Measurements from ENCODE around the gene ERO1B.

DNA sequence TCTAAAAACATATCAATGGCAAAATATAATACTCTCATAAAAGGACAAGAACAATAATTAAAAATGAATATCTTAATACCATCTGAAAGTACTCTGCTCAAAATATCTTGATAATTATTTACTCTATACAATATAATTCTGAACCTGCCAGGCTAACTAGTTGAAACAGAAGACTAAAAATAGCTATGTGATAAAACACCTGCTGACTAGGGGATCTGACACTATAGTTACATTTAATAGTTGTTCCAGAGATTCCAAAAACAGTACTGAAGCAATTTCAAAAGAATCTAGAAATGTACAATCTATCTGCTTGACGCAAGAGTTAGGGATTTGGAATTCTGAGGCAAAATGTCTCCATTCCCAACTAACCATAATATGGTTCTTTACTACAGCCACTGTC lies 30.2 kb downstream of the ERO1B start:
- TF ChIP-seq USF2 (IDR thresholded peaks at IDR 0.05; ENCODE audit: borderline replicate concordance, low read depth, low read length) (no peak), JUND (IDR thresholded peaks at IDR 0.05) (no peak), YY1 (IDR thresholded peaks at IDR 0.05; ENCODE audit: low read depth) (no peak), POLR2AphosphoS5 (IDR thresholded peaks at IDR 0.05; ENCODE audit: low read depth, low read length) (no peak), TAF1 (IDR thresholded peaks at IDR 0.05; ENCODE audit: borderline replicate concordance, low read depth, low read length) (no peak), MXI1 (IDR thresholded peaks at IDR 0.05; ENCODE audit: low read depth, low read length) (no peak), FOXJ3 (CRISPR knock-in tag; IDR thresholded peaks at IDR 0.05) (no peak), SMC3 (IDR thresholded peaks at IDR 0.05; ENCODE audit: low read depth, low read length) (no peak)
- TF ChIP-seq, protein P1, sequence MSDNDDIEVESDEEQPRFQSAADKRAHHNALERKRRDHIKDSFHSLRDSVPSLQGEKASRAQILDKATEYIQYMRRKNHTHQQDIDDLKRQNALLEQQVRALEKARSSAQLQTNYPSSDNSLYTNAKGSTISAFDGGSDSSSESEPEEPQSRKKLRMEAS (IDR thresholded peaks at IDR 0.05; ENCODE audit: low read depth) = no peak
- TF ChIP-seq, protein P2, sequence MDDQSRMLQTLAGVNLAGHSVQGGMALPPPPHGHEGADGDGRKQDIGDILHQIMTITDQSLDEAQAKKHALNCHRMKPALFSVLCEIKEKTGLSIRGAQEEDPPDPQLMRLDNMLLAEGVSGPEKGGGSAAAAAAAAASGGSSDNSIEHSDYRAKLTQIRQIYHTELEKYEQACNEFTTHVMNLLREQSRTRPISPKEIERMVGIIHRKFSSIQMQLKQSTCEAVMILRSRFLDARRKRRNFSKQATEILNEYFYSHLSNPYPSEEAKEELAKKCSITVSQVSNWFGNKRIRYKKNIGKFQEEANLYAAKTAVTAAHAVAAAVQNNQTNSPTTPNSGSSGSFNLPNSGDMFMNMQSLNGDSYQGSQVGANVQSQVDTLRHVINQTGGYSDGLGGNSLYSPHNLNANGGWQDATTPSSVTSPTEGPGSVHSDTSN (IDR thresholded peaks at IDR 0.05) = no peak
- TF ChIP-seq, protein P3, sequence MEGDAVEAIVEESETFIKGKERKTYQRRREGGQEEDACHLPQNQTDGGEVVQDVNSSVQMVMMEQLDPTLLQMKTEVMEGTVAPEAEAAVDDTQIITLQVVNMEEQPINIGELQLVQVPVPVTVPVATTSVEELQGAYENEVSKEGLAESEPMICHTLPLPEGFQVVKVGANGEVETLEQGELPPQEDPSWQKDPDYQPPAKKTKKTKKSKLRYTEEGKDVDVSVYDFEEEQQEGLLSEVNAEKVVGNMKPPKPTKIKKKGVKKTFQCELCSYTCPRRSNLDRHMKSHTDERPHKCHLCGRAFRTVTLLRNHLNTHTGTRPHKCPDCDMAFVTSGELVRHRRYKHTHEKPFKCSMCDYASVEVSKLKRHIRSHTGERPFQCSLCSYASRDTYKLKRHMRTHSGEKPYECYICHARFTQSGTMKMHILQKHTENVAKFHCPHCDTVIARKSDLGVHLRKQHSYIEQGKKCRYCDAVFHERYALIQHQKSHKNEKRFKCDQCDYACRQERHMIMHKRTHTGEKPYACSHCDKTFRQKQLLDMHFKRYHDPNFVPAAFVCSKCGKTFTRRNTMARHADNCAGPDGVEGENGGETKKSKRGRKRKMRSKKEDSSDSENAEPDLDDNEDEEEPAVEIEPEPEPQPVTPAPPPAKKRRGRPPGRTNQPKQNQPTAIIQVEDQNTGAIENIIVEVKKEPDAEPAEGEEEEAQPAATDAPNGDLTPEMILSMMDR (IDR thresholded peaks at IDR 0.05) = no peak
- TF ChIP-seq, protein P4, sequence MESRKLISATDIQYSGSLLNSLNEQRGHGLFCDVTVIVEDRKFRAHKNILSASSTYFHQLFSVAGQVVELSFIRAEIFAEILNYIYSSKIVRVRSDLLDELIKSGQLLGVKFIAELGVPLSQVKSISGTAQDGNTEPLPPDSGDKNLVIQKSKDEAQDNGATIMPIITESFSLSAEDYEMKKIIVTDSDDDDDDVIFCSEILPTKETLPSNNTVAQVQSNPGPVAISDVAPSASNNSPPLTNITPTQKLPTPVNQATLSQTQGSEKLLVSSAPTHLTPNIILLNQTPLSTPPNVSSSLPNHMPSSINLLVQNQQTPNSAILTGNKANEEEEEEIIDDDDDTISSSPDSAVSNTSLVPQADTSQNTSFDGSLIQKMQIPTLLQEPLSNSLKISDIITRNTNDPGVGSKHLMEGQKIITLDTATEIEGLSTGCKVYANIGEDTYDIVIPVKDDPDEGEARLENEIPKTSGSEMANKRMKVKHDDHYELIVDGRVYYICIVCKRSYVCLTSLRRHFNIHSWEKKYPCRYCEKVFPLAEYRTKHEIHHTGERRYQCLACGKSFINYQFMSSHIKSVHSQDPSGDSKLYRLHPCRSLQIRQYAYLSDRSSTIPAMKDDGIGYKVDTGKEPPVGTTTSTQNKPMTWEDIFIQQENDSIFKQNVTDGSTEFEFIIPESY (IDR thresholded peaks at IDR 0.05; ENCODE audit: borderline replicate concordance, low read depth) = no peak

All from SK-N-SH (cell line).